HG02970 (cell line): ENCODE measurements around the gene SNX6.
A peak's percentile ranks its signal among the peaks of the same experiment; 100 is the strongest.
"Not testable (repeated sequence)": the region's sequence is repeated elsewhere in the genome, so short reads cannot be mapped to it uniquely, and the experiment has no call there.

Experiments used
- ATAC-seq: cut with Tn5 transposase; IDR thresholded peaks from one replicate; pipeline ENCODE4 v1.9.1; 2021; ENCODE audit warnings: mild to moderate bottlenecking, moderate library complexity, moderate number of reproducible peaks; ENCODE audit not compliant: unreplicated experiment, low FRiP score

Gene SNX6

DNA sequence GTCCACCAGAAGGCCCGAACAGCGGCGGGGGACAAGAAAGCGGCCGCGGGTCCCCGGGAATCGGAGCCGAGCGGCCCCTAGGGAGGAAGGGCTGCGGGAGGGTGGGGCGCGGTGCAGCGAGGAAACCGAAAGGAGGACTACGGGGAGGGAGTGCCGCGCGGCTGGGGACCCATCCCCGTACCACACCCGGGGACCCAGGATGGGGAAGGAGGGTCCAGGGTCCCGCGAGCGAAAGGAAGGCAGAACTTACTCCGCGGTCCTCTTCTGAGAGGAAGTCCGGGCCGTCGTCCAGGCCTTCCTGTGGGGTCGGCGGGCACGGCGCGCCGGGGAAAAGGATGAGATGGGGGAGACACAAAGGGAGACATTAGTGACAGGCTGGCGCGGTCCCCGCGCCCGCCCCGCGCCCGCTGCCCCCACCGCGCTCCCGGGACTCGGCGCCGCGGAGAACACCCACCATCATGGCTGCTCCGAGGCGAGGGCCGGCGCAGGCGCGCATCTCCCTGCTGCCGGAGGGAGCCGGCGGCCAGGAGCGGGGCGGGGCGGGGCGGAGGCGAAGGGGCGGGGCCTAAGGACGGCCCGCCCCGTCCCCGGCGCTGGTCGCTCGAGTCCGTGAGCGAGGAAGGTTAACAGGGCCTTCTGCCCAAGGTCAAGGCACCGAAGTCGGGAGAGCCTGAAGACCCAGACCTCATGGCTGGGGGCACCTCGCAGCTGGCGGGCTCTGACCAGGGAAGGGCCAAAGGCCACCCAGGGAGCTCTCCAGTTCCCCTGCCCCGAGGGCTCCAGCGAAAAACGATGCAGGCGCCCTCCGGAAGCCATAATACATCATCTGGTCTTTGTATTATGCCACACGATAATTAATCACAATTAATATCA is at the start of gene SNX6:
Gene SNX6, minus strand, starts transcription at position 492 of the 873 bp plus-strand sequence. Its CDS starts 32 bp downstream, at position 460.
- peak; percentile 90 for ATAC-seq

DNA sequence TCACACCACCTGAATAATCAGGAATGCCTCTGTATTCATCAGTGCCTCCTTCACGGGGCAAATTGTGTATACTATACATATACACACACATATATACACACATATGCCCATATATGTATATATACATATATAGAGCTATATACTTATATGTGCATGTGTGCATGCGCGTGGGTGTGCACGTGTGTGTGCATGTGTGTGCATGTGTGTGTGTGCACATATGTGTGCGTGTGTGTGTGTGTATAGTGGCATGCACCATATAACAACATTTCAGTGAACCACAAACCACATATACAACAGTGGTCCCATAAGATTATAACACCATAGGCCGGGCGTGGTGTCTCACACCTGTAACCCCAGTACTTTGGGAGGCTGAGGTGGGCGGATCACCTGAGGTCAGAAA is 48.8 kb upstream of the SNX6 start:
- no peak for ATAC-seq

DNA sequence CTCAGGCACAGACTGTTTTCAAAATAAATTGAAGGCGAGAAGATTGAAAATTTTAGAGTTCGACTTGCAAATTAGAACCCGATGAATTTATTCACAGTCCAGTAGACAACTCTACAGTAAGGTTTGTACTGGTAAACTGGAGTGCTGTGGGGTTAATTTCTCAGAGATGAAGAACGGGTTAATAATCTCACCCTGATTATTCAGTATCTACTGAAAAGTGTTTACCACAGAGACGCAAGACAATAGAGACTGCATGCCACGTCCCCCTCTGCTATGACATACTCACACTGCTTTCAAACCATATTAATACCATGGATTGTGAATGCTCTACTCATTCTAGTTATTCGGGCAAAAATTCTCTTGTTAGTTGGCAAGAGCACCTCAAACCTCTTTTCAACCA is 48.4 kb upstream of the SNX6 start:
- no peak for ATAC-seq

DNA sequence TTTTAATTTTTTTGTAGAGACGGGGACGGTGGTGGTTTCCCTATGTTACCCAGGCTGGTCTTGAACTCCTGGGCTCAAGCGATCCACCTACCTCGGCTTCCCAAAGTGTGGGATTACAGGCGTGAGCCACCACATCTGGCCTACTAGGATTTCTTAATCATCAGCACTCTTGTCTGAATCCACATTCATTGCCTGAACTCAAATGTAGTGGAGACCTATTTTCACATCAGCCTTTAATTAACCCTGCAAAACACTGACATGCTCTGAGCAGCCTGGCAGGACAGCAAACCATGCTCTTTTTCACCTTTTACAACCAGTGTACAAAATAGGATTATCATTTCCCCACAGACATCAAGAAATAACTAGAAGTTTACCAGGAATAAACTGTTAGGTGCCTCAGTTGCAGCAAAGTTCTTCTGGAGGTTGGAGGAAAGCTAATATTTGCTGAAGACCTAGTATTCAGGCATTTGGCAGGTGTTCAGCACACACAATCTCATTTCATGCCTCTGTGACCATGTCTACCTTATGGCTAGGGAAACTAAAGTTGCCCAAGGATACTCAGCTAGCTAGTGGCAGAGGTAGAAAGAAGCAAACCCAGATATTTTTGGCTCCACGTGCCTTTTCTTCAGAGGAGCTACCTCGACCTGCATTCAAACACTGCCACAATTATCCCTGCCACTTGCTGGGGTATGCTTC is 46.7 kb upstream of the SNX6 start:
- ATAC-seq: no peak

DNA sequence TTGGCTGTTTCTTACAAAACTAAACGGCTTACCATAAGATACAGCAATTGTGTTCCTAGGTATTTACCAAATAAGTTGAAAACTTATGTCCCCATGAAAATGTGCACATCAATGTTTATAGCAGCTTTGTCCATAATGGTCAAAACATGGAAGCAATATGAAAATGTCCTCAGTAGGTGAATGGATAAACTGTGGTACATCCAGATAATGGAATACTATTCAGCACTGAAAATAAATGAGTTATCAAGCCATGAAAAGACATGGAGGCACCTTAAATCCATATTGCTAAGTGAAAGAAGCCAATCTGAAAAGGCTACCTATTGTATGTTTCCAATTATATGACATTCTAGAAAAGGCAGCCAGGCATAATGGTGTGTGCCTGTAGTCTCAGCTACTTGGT is 43.8 kb upstream of the SNX6 start:
- ATAC-seq: no peak

DNA sequence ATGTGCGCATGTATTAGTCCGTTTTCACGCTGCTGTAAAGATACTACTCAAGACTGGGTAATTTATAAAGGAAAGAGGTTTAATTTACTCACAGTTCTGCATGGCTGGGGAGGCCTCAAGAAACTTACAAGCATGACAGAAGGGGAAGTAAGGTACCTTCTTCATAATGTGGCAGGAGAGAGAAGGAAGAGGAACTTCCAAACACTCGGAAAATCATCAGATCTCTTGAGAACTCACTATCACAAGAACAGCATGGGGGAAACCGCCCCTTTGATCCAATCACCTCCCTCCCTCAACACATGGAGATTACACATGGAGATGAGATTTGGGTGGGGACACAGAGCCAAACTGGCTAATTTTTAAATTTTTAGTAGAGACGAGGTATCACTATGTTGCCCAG is 41.8 kb upstream of the SNX6 start:
- ATAC-seq: no peak

DNA sequence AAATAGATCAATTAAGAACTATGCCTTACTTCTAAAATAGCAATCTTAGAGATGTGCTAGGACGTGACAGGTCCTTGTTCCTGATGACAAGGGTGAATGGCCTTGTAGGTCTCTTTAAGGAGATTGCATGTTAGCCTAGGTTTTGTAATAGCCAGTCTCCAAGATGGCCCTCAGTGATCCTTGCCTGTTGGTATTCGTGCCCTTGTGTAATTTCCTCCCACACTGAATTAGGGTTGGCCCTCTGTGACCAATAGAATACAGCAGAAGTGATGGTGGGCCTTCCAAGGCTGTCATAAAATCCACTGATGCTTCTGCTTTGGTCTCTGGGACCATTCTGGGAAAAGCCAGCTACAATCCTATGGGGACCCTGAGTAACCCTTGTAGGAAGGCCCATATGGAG is 38.2 kb upstream of the SNX6 start:
- no peak for ATAC-seq

DNA sequence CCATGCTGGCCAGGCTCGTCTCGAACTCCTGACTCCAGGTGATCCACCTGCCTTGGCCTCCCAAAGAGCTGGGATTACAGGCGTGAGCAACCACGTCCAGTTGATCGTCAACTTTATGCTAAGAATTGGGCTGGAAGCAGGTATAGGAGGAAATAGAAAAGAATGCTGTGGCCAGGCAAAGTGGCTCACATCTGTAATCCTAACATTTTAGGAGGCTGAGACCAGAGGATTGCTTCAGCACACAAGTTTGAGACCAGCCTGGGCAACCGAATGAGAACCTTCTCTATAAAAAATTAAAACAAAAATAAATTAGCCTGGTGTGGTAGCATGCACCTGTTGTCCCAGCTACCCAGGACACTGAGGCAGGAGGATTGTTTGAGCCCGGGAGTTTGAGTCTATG is 37.1 kb upstream of the SNX6 start:
- ATAC-seq: no peak

DNA sequence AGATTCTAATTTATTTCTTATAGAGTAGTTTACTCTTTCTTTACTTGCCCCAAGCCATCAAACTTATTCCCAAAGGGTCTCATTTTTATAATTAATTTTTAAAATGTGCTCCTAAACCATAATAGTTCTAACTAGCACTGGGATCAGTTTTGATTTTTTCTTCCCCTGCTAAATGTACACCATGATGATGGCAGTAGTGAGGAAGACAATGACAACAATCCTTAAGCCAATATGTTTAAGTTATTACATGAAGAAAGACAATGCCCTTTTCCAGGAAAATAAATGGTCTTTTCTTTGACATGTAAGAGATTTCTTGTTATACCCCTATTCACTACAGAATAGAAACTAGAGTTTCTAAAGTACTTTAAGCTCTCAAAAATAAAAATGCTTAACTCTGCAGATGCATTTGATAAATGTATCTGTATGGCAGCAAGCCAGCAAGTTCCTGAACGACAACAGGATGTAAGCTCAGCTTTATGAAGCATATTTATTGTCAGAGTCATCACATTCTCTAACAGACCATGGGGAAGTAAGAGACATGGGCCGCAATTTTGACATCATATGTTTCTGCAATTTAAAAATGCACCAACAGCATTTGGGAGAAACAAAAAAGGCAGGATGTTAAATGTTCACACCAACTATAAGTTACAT is 36.0 kb upstream of the SNX6 start:
- no peak for ATAC-seq

DNA sequence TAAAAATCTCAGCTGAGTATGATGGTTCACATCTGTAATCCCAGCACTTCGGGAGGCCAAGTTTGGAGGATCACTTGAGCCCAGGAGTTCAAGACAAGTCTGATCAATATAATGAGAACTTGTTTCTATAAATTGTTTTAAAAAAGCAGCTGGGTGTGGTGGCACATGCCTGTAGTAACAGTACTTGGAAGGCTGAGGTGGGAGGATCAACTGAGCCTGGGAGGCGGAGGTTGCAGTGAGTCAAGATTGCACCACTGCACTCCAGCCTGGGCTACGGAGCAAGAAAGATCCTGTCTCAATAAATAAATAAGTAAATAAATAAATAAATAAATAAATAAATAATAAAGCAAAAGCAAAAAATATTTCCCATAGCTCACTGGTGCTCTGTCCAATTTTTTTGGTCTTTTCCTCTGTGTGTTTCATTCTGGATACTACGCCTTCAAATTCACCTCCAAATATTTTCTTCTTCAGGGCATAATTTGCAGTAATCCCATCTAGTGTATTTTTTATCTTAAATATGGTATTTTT is 32.7 kb upstream of the SNX6 start:
- ATAC-seq: no peak

DNA sequence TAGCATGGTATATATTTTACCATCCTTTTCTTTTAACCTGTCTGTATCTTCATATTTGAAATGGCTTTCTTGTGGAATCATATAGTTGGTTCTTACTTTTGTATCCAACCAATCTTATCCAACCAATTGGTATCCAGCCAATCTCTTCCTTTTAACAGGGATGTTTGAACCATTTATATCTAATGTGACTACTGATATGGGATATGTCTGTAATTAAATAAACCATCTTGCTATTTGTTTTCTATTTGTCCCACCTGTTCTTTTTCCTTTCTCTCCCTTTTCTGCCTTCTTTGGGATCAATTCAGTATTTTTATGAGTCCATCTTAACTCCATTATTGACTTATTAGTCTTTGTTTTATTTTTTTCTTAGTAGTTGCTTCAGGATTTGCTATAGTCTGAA is 30.8 kb upstream of the SNX6 start:
- no peak for ATAC-seq

DNA sequence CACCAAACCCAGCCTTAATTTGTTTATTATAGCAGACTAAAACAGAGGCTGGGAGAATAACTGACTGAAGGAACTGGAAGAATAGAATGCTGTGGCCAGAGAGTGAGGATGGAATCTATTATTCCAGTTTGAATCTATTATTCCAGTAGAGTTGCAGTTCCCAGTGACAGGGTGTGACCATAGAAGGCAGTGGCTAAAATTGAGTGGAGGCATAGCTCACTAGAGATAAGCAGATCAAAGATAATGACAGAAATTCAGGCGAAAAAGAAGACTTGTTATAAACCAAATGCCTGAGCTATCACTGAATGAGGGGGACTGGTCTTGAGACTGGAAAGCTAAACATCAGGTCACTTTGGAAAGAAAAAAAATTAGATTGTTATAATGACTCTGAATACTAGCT is 26.0 kb upstream of the SNX6 start:
- no peak for ATAC-seq

DNA sequence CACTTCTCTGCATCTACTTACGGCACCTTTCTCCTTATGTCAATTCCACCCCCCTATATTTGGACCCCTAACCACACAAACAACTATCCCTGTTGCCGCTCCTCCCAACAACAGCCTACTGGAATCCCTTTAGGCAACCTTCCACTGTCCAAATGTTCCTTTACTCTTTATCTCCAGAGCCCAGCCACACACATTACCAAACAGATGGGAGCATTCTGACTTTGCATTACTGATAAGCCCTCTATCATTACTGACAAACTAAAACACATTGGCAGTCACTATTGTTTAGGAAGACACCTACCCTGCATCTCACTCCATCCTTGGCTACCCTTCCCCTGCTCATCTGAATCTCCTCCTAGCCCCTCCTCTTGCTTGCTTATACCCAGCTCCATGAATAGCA is 23.1 kb upstream of the SNX6 start:
- not testable (repeated sequence) for ATAC-seq

DNA sequence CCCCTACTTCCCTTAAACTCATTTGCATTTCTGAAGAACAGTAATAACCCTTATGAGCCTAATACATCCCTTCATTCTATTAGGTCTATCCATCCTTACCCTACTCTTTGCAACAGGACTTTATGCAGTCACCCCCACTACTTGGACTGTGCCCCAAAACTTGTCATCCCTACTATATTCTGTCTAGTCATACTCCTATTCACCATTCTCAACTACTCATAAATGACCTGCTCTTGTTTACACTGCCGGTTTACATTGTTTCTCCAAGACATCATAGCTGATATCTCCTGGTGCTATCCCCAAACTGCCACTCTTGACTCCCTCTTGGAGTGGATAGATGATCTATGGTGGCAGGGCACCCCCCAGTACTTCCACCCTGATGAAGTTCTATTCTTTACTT is 22.4 kb upstream of the SNX6 start:
- ATAC-seq: not testable (repeated sequence)

DNA sequence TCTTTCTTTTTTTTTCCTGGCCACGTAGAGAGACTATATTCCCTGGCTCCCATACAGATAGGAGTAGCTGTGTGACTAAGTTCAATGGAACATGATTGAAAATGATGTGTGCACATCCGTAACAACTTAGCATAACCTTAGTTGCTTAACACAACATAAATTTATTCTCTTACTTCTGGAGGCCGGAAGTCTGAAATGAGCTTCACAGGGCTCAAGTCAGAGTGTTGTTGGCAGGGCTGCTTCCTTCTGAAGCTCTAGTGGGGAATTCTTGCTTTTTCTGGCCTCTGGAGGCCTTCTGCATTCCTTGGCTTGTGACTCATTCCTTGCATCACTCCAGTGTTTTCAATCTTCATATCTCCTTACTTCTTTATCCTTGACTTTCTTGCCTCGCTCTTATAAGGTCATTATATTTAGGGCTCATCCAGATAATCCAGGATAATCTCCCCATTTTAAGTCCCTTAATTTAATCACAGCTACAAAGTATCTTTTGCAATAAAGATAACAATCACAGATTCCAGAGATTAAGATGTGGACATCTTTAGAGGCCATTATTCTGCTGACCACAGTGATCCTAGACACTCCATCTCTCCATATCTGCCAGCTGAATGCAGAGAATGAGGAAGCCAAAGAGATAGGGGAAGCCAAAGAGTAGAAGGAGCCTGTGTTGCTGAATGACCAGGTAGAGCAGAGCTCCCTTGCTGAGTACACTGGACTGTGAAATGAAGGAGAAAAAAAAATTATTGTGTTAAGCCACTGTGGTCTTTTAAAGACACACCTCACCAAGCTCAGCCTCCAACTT is 21.0 kb upstream of the SNX6 start:
- no peak for ATAC-seq

DNA sequence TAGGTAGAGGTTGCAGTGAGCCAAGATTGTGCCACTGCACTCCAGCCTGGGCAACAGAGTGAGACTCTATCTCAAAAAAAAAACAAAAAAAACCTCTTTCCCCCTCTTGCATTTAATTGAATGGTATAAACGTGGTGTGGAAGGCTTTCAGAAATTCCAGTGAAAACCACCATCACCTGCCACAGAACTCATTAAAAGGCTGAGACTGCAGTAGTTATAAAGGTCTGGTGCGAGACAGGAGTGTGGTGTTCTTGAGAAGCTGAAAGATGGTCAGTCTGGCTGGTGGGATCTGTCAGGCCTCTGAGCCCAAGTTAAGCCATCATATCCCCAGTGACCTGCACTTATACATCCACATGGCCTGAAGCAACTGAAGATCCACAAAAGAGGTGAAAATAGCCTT is 20.1 kb upstream of the SNX6 start:
- ATAC-seq: not testable (repeated sequence)

DNA sequence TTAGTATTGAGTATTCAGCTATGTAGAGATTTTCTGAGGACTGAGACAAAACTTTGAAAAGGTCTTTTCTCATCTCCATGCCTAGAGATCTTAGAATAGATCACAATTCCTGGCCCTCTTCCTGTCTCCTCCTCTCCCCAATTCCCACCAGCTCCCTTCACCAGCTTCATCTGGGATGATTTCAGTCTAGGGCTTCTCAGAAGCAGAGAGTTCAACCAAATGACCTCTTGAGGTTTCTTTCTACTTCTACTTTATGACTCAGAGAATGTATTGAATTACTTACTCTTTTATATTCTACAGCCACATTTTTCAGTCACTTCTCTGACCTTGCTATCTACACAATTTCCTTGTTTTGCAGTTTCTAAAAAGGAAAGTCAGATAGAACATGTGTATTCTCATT is 19.4 kb upstream of the SNX6 start:
- no peak for ATAC-seq

DNA sequence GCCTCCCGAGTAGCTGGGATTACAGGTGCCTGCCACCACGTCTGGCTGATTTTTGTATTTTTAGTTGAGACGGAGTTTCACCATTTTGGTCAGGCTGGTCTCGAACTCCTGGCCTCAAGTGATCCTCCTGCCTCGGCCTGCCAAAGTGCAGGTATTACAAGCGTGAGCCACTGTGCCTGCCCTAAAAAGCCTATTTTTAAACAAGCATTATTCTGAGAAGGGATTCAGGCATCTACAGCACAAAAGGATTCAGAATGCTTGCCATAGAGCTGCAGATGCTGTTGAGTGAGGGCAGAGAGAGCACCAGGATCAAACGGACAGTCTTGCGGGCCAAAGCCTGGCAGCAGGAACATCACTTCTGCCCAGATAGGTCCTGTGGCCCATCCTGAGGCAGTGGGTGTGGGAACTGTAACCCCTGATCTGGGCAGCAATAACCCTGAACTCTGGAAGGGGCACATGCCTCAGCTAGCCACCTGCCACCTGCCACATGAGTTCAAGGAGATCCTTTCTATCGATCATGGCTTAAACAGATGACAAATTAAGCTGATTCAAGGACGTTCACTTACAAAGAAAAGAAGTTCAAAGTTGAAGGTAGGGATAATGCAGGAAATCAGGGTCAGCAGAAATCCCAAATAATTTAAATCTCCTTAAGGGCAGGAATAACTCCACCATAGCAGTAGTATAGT is 16.8 kb upstream of the SNX6 start:
- no peak for ATAC-seq

DNA sequence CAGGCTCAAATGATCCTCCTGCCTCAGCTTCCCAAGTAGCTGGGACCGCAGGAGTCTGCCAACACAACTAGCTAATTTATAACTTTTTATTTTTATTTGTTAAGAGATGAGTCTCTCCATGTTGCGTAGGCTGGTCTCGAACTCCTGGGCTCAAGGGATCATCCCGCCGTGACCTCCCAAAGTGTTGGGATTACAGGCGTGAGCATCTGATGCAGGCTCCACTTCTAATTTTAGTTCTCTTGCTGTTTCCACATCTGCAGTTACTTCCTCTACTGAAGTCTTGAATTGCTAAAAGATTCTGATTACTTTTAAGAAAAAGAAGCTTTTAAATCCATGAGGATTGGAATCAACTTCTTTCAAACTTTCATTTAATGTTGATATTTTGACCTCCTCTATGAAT is 13.4 kb upstream of the SNX6 start:
- no peak for ATAC-seq

DNA sequence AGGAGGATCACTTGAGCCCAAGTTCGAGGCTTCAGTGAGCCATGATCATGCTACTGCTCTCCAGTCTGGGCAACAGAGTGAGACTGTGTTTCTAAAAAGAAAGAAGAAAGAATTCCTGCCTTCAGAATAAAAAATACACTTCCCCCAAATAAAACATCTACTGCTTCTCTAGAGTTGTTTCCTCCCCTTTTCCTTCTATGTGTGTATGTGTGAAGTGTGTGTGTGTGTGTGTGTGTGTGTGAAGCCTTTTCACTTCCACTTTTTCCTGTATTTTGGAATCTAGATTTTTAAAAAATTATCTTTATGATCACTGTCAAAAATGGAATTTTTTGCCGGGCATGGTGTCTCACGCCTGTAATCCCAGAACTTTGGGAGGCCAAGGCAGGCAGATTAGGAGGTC is 12.6 kb upstream of the SNX6 start:
- ATAC-seq: no peak
